ENCODE results near the gene RPS15. TPM values are rescaled to one million over a fixed set of nuclear protein-coding genes. Genes with fewer than 3 reads are reported as not detected.
A peak's percentile ranks its signal among the peaks of the same experiment; 100 is the strongest.

Gene RPS15
- total and polyA plus RNA-seq, 9 of the 15 experiments (the other 6 are each of a cell fraction or from before 2014, with no cell fraction given), result 605 to 2,791 (median 957) TPM

DNA sequence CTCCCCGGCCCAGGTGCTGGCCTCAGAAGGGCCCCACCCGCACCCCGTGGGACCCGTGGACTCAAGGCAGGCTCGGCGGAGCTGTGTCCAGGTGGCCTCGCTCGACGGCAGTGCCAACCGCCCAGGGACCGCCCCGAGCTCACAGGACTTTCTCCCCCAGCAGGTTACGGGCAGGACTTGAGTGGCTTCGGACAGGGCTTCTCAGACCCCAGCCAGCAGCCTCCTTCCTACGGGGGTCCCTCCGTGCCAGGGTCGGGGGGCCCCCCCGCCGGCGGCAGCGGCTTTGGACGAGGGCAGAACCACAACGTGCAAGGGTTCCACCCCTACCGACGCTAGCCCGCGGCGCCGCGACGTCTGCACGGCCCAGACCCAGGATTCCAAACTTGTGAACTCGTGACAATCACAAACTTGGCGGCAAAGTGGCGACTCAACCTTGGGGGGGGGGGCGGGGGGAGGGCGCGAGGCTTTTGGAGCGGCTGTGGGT is 3.6 kb upstream of the RPS15 start:
- POLR2A ChIA-PET, result interaction anchor here (0.6 to 7.0 kb wide), 5 partner anchors 19 to 343 kb away, joined by 3 to 52 read pairs (median 3); no protein-coding TSS in a partner anchor
- intact Hi-C loops (cut with micrococcal nuclease) (no loop called here), in situ Hi-C loops (cut with MboI) (no loop called here)
- TF ChIP-seq ZNF239 (CRISPR knock-in tag; IDR thresholded peaks at IDR 0.05) (no peak), RBM22 (IDR thresholded peaks at IDR 0.05; ENCODE audit: low read depth, low read length, poor library complexity, severe bottlenecking) (peak; percentile 88), ZNF740 (CRISPR knock-in tag; IDR thresholded peaks at IDR 0.05) (peak; percentile 86), ZNF740 (tag; IDR thresholded peaks at IDR 0.05) (no peak), TFAM (CRISPR knock-in tag; conservative IDR thresholded peaks at IDR 0.05) (no peak), PHF21A (IDR thresholded peaks at IDR 0.05; ENCODE audit: borderline replicate concordance, low read depth) (no peak), ZBTB33 (CRISPR knock-in tag; IDR thresholded peaks at IDR 0.05) (peak; percentile 82), BCOR (IDR thresholded peaks at IDR 0.05) (no peak), L3MBTL2 (IDR thresholded peaks at IDR 0.05) (peak; percentile 23), PRPF4 (IDR thresholded peaks at IDR 0.05; ENCODE audit: insufficient read depth, low read depth, low read length, poor library complexity, severe bottlenecking) (peak; percentile 39), POLR2G (IDR thresholded peaks at IDR 0.05; ENCODE audit: low read depth, low read length) (peak; percentile 67; the same call in 1 of the 2 replicates), RAD21 (CRISPR knock-in tag; conservative IDR thresholded peaks at IDR 0.05 in 1 of 2, IDR thresholded peaks at IDR 0.05 in 1 of 2) (no peak), HMGN3 (IDR thresholded peaks at IDR 0.05; ENCODE audit: borderline replicate concordance, extremely low read depth, insufficient read length, low read depth, low read length) (peak; percentile 30), E2F6 (IDR thresholded peaks at IDR 0.05; ENCODE audit: borderline replicate concordance in 1 of 2, extremely low read depth in 1 of 2, insufficient read depth in 1 of 2, insufficient read length in 1 of 2, low read depth in 1 of 2, low read length in 1 of 2, poor library complexity in 1 of 2, severe bottlenecking in 1 of 2) (peak; percentile 63 to 90), TRIM28 (IDR thresholded peaks at IDR 0.05) (no peak)
- TF ChIP-seq, protein P1, sequence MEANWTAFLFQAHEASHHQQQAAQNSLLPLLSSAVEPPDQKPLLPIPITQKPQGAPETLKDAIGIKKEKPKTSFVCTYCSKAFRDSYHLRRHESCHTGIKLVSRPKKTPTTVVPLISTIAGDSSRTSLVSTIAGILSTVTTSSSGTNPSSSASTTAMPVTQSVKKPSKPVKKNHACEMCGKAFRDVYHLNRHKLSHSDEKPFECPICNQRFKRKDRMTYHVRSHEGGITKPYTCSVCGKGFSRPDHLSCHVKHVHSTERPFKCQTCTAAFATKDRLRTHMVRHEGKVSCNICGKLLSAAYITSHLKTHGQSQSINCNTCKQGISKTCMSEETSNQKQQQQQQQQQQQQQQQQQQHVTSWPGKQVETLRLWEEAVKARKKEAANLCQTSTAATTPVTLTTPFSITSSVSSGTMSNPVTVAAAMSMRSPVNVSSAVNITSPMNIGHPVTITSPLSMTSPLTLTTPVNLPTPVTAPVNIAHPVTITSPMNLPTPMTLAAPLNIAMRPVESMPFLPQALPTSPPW (CRISPR knock-in tag; IDR thresholded peaks at IDR 0.05), result peak; percentile 71

More for the DNA sequence above, 3.6 kb upstream of the RPS15 start:
- Histone ChIP-seq H3K27ac (ENCODE audit: extremely low read depth, low read depth, low read length) (peak overlapping the region; percentile 71; the same call in 1 of the 3 replicates), H3K4me1 (replicated peaks in 1 of 2; ENCODE audit: control insufficient read depth in 2 of 2, insufficient read depth in 2 of 2, low read length in 2 of 2) (peaks cover 15 to 78% of the 10 kb centered on the region in 2 experiments; a peak in 4 of 5 replicates), H3K27me3 (ENCODE audit: control insufficient read depth in 2 of 2, insufficient read depth in 2 of 2, low read length in 2 of 2) (no peaks in the 10 kb centered on the region), H2AFZ (ENCODE audit: low read depth, low read length) (no peak overlapping the region), H3K9me3 (replicated peaks; ENCODE audit: control insufficient read depth, insufficient read depth, low read depth, low read length) (no peaks in the 10 kb centered on the region), H3K9ac (ENCODE audit: insufficient read depth in 1 of 2, low read depth in 2 of 2, low read length in 2 of 2) (peak overlapping the region in 1 of 2 experiments; percentile 78; a peak in 2 of 4 replicates), H3K79me2 (ENCODE audit: control insufficient read depth, insufficient read depth, low read length) (peaks cover 26% of the 10 kb centered on the region), H3K36me3 (ENCODE audit: control insufficient read depth, insufficient read depth, low read length) (peaks cover 61% of the 10 kb centered on the region; the same call in 2 of the 3 replicates), H4K20me1 (replicated peaks; ENCODE audit: control insufficient read depth, insufficient read depth, low read length) (peaks cover 27% of the 10 kb centered on the region), H3K4me3 (no peak overlapping the region), H3K4me2 (ENCODE audit: insufficient read depth, low read length) (no peak overlapping the region), H3K9me1 (ENCODE audit: control insufficient read depth, insufficient read depth, low read length) (peaks cover 3% of the 10 kb centered on the region)
- no peak for FAIRE-seq
- no TSS peak for BruUV-seq (replicated peaks)
- WGBS (ENCODE audit: insufficient coverage, low coverage, missing lambda C conversion rate), result 57% methylated on average over 24 of the region's 39 CpGs
- peak in 2 of 4 experiments; percentile 14 to 54 for DNase-seq (ENCODE audit: extremely low read depth in 1 of 4, low spot score in 3 of 4)
- no peak for ATAC-seq
- CTCF ChIA-PET (ENCODE audit: low intra/inter-chr PET ratio), result no interaction called here

All from K562 (cell line).